H9 (cell line): ENCODE results near the gene MRRF. TPM values are rescaled to one million over a fixed set of nuclear protein-coding genes. Genes with fewer than 3 reads are reported as not detected.
A peak's percentile ranks its signal among the peaks of the same experiment; 100 is the strongest.

Experiments used
- DNase-seq: peaks from one replicate; pipeline ENCODE4 v3.0.0-alpha.2; 2017
- H2AFZ ChIP-seq: one replicate; pipeline ENCODE4 v1.6.1; 2013; ENCODE audit warnings: mild to moderate bottlenecking, low read length, control low read depth, moderate library complexity
- H2AK5ac ChIP-seq: 2 replicates; pipeline ENCODE4 v1.6.1; 2013; ENCODE audit warnings: low read length, control low read depth, mixed read lengths; ENCODE audit not compliant: insufficient read length
- H2BK120ac ChIP-seq: one replicate; pipeline ENCODE4 v1.6.1; 2013; ENCODE audit warnings: low read depth, mild to moderate bottlenecking, low read length, control low read depth, inconsistent platforms; ENCODE audit not compliant: poor library complexity, severe bottlenecking
- H2BK12ac ChIP-seq: 2 replicates; pipeline ENCODE4 v1.6.1; 2013; ENCODE audit warnings: low read length, control low read depth, mixed read lengths, low read depth; ENCODE audit not compliant: insufficient read length
- H2BK15ac ChIP-seq: 2 replicates; pipeline ENCODE4 v1.6.1; 2013; ENCODE audit warnings: low read depth, low read length, control low read depth
- H2BK20ac ChIP-seq: one replicate; pipeline ENCODE4 v1.6.1; 2013; ENCODE audit warnings: low read depth, mild to moderate bottlenecking, low read length, control low read depth, inconsistent platforms; ENCODE audit not compliant: poor library complexity, severe bottlenecking
- H2BK5ac ChIP-seq: 2 replicates; pipeline ENCODE4 v1.6.1; 2013; ENCODE audit warnings: low read length, control low read depth, mixed read lengths; ENCODE audit not compliant: insufficient read length
- H3K14ac ChIP-seq: 2 replicates; pipeline ENCODE4 v1.6.1; 2013; ENCODE audit warnings: low read length, control low read depth; ENCODE audit not compliant: insufficient read depth
- H3K18ac ChIP-seq: 2 replicates; pipeline ENCODE4 v1.6.1; 2013; ENCODE audit warnings: low read depth, mild to moderate bottlenecking, mixed read lengths, low read length, control low read depth; ENCODE audit not compliant: insufficient read length
- H3K23ac ChIP-seq: 2 replicates; pipeline ENCODE4 v1.6.1; 2013; ENCODE audit warnings: low read length, control low read depth, mixed read lengths, low read depth; ENCODE audit not compliant: insufficient read length
- H3K23me2 ChIP-seq: 2 replicates; pipeline ENCODE4 v1.6.1; 2013; ENCODE audit warnings: low read depth, mild to moderate bottlenecking, mixed read lengths, low read length, control low read depth; ENCODE audit not compliant: insufficient read length, poor library complexity, severe bottlenecking
- H3K27ac ChIP-seq: 2 replicates; pipeline ENCODE4 v1.5.1; 2013; ENCODE audit warnings: low read length, control low read depth, mixed read lengths, low read depth; ENCODE audit not compliant: insufficient read length
- H3K27me3 ChIP-seq: 2 replicates; pipeline ENCODE4 v1.6.1; 2013; ENCODE audit warnings: low read length, control low read depth, inconsistent platforms; ENCODE audit not compliant: insufficient read depth
- H3K4ac ChIP-seq: 2 replicates; pipeline ENCODE4 v1.6.1; 2013; ENCODE audit warnings: low read depth, mild to moderate bottlenecking, control low read depth, inconsistent platforms, low read length, moderate library complexity
- H3K4me1 ChIP-seq: 2 replicates; pipeline ENCODE4 v1.6.1; 2013; ENCODE audit warnings: low read length, control low read depth, inconsistent platforms; ENCODE audit not compliant: insufficient read depth
- H3K4me2 ChIP-seq: 2 replicates; pipeline ENCODE4 v1.6.1; 2013; ENCODE audit warnings: low read length, control low read depth, mixed read lengths; ENCODE audit not compliant: insufficient read length, insufficient read depth
- H3K56ac ChIP-seq: 2 replicates; pipeline ENCODE4 v1.6.1; 2013; ENCODE audit warnings: low read depth, mild to moderate bottlenecking, mixed read lengths, low read length, control low read depth; ENCODE audit not compliant: insufficient read length
- H3K79me1 ChIP-seq: 2 replicates; pipeline ENCODE4 v1.6.1; 2013; ENCODE audit warnings: low read depth, mild to moderate bottlenecking, moderate library complexity, low read length, control low read depth, inconsistent platforms; ENCODE audit not compliant: insufficient read depth, poor library complexity, severe bottlenecking
- H3K79me2 ChIP-seq: 2 replicates; pipeline ENCODE4 v1.6.1; 2013; ENCODE audit warnings: low read length, control low read depth, inconsistent platforms; ENCODE audit not compliant: insufficient read depth
- H3K9ac ChIP-seq: 2 replicates; pipeline ENCODE4 v1.6.1; 2013; ENCODE audit warnings: low read length, control low read depth, mixed read lengths; ENCODE audit not compliant: insufficient read length; ENCODE audit errors: extremely low read depth
- H3K9me3 ChIP-seq: one replicate; pipeline ENCODE4 v1.6.1; 2013; ENCODE audit warnings: low read depth, low read length, inconsistent platforms; ENCODE audit not compliant: control insufficient read depth
- H3T11ph ChIP-seq: one replicate; pipeline ENCODE4 v1.6.1; 2013; ENCODE audit warnings: mild to moderate bottlenecking, low read length, control low read depth, inconsistent platforms
- H4K20me1 ChIP-seq: one replicate; pipeline ENCODE4 v1.6.1; 2013; ENCODE audit not compliant: control insufficient read depth, insufficient read length, insufficient read depth
- H4K5ac ChIP-seq: 2 replicates; pipeline ENCODE4 v1.6.1; 2013; ENCODE audit warnings: low read depth, mild to moderate bottlenecking, mixed read lengths, low read length, control low read depth; ENCODE audit not compliant: insufficient read length
- H4K8ac ChIP-seq: replicated peaks from 2 replicates; pipeline ENCODE4 v1.6.1; 2013; ENCODE audit warnings: low read length, control low read depth, mixed read lengths, low read depth; ENCODE audit not compliant: insufficient read length
- H4K91ac ChIP-seq: 2 replicates; pipeline ENCODE4 v1.6.1; 2013; ENCODE audit warnings: low read depth, mild to moderate bottlenecking, moderate library complexity, mixed read lengths, low read length, control low read depth; ENCODE audit not compliant: insufficient read length
- H3K27ac Mint-ChIP-seq, 3 experiments: 2 replicates in 2 of 3; 3 replicates in 1 of 3; pipeline ENCODE4 v1.8.0; 2020 to 2021; ENCODE audit warnings: mixed read lengths in 3 of 3, mild to moderate bottlenecking in 1 of 3, moderate library complexity in 1 of 3
- H3K27me3 Mint-ChIP-seq: 2 replicates; pipeline ENCODE4 v1.8.0; 2021; ENCODE audit warnings: low read depth, mild to moderate bottlenecking, moderate library complexity, mixed read lengths
- H3K36me3 Mint-ChIP-seq, 3 experiments: 2 replicates in 2 of 3; 3 replicates in 1 of 3; pipeline ENCODE4 v1.8.0; 2020 to 2021; ENCODE audit warnings: low read depth in 3 of 3, mixed read lengths in 3 of 3; ENCODE audit not compliant: insufficient read depth in 1 of 3
- H3K4me1 Mint-ChIP-seq, 2 experiments: 2 replicates each; pipeline ENCODE4 v1.8.0; 2020; ENCODE audit warnings: mixed read lengths in 2 of 2
- H3K4me3 Mint-ChIP-seq, 2 experiments: 2 replicates in 1 of 2; 3 replicates in 1 of 2; pipeline ENCODE4 v1.8.0; 2020 to 2021; ENCODE audit warnings: mild to moderate bottlenecking in 2 of 2, mixed read lengths in 2 of 2, moderate library complexity in 1 of 2
- H3K9me3 Mint-ChIP-seq, 2 experiments: 2 replicates in 1 of 2; 3 replicates in 1 of 2; pipeline ENCODE4 v1.8.0; 2020; ENCODE audit warnings: mild to moderate bottlenecking in 2 of 2, mixed read lengths in 2 of 2, moderate library complexity in 1 of 2
- WGBS: extraction: QIAGEN DNeasy Blood & Tissue Kit; methylation state at CpG from one replicate; pipeline ENCODE4 v1.1.7; 2013; ENCODE audit warnings: missing lambda C conversion rate, low lambda C conversion rate, mixed read lengths; ENCODE audit not compliant: insufficient read length; ENCODE audit errors: extremely low coverage; 5-methylcytosine and 5-hydroxymethylcytosine counted together
- total RNA-seq: library from RNA; stranded (reverse); gene quantifications from 2 replicates; pipeline ENCODE4 v1.2.1, GENCODE V29; 2021
- TF ChIP-seq, protein P1 (sequence below): fragments of 200-600 bp; sonication (generic); conservative IDR thresholded peaks from 3 replicates; pipeline ENCODE4 v1.8.0; 2021; ENCODE audit warnings: antibody characterized with exemption, mild to moderate bottlenecking

MRRF gene
- total RNA-seq, 1 experiment from 2014 or later = 33.7 TPM

- Histone ChIP-seq H2BK120ac (no peak overlapping the region), H3K18ac (no peak overlapping the region), H3K9me3 (no peaks in the 10 kb centered on the region), H3K9ac (no peak overlapping the region), H4K5ac (no peak overlapping the region), H3T11ph (no peak overlapping the region), H2AFZ (no peak overlapping the region), H2BK5ac (no peak overlapping the region), H2AK5ac (no peak overlapping the region), H3K23me2 (peaks cover 20% of the 10 kb centered on the region), H2BK20ac (no peak overlapping the region), H3K4me2 (peak overlapping the region; percentile 37), H3K79me2 (no peaks in the 10 kb centered on the region), H3K4me1 (peaks cover 4% of the 10 kb centered on the region; the same call in 1 of the 2 replicates), H4K20me1 (peaks cover 2% of the 10 kb centered on the region), H3K14ac (no peak overlapping the region), H2BK12ac (no peak overlapping the region), H3K27ac (no peak overlapping the region), H2BK15ac (no peak overlapping the region), H3K4ac (no peak overlapping the region), H3K56ac (no peak overlapping the region), H4K91ac (no peak overlapping the region), H3K23ac (no peak overlapping the region), H3K27me3 (peaks cover 80% of the 10 kb centered on the region), H4K8ac (no peak overlapping the region), H3K79me1 (no peaks in the 10 kb centered on the region)
- peaks cover 3 to 6% of the 10 kb centered on the region in 2 experiments for H3K9me3 Mint-ChIP-seq
- peak overlapping the region in 1 of 2 experiments; percentile 72; a peak in 2 of 5 replicates for H3K4me3 Mint-ChIP-seq
- DNase-seq = no peak
- H3K27me3 Mint-ChIP-seq = peaks cover 99% of the 10 kb centered on the region
- H3K36me3 Mint-ChIP-seq = peaks cover 0 to 7% (median 0%) of the 10 kb centered on the region in 3 experiments; a peak in 2 of 7 replicates
- whole genome bisulfite sequencing = no CpG with 5 or more reads among the region's 4 CpGs
- no peak overlapping the region; a peak in 1 of 7 replicates for H3K27ac Mint-ChIP-seq
- H3K4me1 Mint-ChIP-seq = peaks cover 30 to 42% of the 10 kb centered on the region in 2 experiments
- TF ChIP-seq, protein P1, sequence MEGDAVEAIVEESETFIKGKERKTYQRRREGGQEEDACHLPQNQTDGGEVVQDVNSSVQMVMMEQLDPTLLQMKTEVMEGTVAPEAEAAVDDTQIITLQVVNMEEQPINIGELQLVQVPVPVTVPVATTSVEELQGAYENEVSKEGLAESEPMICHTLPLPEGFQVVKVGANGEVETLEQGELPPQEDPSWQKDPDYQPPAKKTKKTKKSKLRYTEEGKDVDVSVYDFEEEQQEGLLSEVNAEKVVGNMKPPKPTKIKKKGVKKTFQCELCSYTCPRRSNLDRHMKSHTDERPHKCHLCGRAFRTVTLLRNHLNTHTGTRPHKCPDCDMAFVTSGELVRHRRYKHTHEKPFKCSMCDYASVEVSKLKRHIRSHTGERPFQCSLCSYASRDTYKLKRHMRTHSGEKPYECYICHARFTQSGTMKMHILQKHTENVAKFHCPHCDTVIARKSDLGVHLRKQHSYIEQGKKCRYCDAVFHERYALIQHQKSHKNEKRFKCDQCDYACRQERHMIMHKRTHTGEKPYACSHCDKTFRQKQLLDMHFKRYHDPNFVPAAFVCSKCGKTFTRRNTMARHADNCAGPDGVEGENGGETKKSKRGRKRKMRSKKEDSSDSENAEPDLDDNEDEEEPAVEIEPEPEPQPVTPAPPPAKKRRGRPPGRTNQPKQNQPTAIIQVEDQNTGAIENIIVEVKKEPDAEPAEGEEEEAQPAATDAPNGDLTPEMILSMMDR = no peak
These were observed 48.4 kb upstream of the MRRF start for GRCh38 chr9:122216138-122216797.
